IPS DF 19.7 (cell line): ENCODE results near the gene ZNF865.

Experiments
- DNase-seq: peaks from one replicate; pipeline ENCODE4 v3.0.0-alpha.2; 2013; ENCODE audit warnings: low read depth, low spot score

ZNF865 gene

DNA sequence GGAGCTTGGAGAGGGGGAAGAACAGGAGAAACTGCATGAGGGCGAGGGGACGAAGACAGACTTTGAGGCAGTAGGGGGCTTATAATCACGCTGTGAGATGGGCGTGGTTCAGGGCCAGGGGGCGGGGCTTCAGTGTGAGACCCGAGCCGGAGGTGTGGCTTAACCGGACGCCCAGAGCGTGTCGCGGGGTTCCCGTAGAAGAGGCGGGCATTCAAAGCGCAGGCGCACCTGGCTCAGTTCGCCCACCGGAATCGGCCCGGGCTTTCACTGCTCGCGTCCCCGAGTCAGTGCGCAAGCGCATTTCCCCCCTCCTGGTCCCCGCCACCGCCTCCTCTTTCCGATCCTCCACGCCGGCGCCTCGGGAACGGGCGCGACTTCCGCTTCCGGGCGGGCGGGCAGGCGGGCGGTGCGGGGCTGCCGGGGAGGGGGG is 225 bp upstream of the ZNF865 start:
- DNase-seq = no peak

DNA sequence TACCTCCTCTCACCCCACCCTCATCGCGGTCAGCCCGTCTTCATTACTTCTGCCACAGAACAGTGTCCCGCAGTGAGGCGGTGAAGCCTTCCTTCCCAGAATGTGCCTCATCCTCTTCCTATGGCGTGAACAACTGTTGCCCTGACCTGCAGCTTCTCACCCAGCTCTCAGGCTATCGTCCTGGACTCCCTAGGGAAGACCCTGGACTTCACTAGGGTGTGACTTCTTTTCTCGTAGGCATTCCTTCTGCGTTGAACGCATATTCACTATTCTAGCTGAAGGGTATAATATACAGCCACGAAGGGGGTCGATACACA is 982 bp downstream of the ZNF865 start:
- no peak for DNase-seq

DNA sequence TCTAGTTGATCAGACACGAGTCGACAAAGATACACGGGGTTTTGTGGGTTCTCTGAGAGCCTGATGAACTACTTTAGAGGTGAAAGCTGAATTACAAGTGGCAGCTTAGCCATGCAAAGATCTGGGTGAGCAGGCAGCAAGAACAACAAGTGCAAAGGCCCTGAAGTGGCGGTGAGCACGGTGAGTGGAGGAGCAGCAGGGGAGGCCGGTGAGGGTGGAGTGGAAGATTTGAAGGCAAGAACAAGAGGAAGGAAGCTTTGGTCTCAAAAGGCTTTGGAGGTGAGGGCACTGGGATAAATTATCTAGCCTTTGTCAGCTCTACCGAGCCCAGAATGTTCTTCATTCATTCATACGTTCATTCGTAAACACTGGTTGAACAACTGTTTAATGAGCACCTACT is 1.4 kb downstream of the ZNF865 start:
- no peak for DNase-seq

DNA sequence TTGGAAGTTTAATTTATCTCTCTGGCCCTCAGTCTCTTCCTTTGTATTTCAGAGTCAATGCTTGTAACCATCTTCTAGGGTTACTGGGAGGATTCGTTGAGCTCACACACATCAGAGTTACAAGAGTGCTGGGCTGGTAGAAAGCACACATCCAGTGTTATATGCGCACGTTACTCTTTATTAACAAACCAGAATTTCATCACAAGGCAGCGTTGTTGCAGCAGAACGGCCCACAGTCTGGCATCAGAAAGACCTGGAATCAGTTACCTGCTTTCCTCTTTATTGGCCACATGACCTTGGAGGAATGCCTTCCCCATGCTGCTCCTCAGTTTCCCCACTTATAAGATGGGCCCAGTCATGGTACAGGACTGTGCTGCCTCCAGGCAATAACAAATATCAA is 3.9 kb downstream of the ZNF865 start:
- DNase-seq = no peak

DNA sequence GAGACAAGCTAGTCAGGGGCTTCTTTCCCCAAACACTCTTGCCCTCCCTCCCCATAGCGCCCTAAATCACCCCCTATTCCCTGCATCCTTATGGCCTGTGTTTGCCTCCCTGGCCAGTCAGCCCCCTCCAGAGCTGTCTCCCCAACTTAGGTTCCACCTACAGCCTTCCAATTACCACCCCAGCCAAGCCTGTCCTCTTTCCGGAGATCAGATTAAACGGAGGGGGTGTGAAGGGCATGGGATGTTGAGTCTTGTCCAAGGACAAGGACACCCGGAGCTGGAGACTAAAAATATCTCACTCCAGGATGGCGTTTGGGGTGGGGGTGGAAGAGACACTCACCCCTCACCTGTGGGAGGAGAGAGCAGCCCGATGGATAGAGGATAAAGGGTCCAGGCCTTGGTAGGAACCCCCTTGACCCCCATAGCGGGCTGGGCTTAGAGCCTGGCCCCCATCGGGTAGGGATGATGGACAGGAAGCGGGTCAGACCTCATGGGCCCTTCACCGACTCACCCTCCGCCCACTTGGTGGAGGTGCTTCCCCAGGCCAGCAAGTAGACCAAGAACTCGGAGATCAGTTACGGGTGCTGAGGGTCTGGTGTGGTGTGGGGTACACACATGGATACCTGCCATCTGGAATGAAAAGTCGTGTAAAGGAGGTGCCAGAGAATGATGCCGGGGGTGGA is 6.0 kb downstream of the ZNF865 start:
- DNase-seq = no peak

DNA sequence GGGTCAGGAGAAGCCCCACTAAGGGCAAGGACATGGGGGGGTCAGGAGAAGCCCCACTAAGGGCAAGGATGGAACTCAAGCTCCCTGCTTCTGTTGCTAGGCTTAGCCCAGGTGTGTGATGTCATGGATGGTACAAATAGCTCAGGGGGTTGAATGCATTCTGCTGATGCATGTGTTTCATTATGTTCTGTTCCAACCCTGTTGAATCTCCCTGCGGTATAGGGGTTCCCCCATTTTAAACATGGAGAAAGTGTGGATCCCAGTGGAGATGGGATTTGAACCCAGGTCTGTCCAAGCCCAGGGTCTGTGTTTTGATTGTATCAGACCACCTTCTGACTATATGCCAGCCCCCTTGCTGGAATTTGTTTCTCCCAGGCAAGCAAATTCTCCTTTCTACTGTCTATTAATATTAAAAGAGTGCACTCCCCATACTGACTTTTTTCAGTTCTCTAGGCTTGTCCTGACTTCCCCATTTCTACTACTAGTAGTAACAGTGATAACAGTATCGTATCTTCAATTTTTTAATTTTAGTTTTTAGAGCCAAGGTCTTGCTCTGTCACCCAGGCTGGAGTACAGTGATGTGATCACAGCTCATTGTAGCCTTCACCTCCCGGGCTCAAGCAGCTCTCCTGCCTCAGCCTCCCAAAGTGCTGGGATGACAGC is 6.7 kb downstream of the ZNF865 start:
- no peak for DNase-seq

DNA sequence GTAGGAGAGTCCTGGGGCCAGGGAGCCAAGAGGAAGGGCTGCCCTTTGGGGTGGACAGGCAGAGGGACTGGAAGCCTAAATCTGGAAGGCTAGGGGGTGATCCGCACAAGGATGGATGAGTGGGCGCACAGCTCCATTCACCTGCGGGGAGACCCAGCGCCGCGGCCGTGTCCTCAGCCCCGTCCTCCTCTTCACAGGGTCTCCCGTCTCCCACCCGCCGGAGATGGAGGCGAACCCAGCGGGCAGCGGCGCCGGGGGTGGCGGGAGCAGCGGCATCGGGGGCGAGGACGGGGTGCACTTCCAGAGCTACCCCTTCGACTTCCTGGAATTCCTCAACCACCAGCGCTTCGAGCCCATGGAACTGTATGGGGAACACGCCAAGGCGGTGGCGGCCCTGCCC is 7.9 kb downstream of the ZNF865 start:
- no peak for DNase-seq

DNA sequence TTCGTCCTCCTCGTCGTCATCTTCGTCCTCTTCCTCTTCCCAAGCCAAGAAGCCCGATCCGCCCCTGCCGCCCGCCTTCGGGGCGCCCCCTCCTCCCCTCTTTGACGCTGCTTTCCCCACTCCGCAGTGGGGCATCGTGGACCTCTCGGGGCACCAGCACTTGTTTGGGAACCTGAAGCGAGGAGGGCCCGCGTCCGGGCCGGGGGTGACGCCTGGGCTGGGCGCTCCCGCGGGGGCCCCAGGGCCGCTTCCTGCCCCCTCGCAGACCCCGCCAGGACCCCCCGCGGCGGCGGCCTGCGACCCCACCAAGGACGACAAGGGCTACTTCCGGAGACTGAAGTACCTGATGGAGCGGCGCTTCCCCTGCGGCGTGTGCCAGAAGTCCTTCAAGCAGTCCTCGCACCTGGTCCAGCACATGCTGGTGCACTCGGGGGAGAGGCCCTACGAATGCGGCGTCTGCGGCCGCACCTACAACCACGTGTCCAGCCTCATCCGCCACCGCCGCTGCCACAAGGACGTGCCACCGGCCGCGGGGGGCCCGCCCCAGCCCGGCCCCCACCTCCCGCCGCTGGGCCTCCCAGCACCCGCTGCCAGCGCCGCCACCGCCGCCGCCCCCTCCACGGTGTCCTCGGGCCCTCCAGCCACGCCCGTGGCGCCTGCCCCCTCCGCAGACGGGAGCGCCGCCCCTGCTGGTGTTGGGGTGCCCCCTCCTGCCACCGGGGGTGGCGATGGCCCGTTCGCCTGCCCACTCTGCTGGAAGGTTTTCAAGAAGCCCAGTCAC is 8.7 kb downstream of the ZNF865 start:
- DNase-seq = no peak

DNA sequence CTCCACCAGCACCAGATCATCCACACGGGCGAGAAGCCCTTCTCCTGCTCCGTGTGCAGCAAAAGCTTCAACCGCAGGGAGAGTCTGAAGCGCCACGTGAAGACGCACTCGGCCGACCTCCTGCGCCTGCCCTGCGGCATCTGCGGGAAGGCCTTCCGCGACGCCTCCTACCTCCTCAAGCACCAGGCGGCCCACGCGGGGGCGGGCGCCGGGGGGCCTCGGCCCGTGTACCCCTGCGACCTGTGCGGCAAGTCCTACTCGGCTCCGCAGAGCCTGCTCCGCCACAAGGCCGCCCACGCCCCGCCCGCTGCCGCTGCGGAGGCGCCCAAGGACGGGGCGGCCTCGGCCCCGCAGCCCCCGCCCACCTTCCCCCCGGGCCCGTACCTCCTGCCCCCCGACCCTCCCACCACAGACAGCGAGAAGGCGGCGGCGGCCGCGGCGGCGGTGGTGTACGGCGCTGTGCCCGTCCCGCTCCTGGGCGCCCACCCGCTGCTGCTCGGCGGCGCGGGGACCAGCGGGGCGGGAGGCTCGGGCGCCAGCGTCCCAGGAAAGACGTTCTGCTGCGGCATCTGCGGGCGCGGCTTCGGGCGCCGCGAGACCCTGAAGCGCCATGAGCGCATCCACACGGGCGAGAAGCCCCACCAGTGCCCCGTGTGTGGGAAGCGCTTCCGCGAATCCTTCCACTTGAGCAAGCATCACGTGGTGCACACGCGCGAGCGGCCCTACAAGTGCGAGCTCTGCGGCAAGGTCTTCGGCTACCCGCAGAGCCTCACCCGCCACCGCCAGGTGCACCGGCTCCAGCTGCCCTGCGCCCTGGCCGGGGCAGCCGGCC is 9.5 kb downstream of the ZNF865 start:
- no peak for DNase-seq

DNA sequence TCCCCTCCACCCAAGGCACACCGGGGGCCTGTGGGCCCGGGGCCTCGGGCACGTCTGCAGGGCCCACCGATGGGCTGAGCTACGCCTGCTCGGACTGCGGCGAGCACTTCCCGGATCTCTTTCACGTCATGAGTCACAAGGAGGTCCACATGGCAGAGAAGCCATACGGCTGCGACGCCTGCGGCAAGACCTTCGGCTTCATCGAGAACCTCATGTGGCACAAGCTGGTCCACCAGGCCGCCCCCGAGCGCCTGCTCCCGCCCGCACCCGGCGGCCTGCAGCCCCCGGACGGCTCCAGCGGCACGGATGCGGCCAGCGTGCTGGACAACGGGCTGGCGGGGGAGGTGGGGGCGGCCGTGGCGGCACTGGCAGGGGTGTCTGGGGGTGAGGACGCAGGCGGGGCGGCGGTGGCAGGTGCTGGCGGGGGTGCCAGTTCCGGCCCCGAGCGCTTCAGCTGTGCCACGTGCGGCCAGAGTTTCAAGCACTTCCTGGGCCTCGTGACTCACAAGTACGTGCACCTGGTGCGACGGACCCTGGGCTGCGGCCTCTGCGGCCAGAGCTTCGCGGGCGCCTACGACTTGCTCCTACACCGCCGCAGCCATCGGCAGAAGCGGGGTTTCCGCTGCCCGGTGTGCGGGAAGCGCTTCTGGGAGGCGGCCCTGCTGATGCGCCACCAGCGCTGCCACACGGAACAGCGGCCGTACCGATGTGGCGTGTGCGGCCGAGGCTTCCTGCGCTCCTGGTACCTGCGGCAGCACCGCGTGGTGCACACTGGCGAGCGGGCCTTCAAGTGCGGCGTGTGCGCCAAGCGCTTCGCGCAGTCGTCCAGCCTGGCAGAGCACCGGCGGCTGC is 10.3 kb downstream of the ZNF865 start:
- DNase-seq = no peak

DNA sequence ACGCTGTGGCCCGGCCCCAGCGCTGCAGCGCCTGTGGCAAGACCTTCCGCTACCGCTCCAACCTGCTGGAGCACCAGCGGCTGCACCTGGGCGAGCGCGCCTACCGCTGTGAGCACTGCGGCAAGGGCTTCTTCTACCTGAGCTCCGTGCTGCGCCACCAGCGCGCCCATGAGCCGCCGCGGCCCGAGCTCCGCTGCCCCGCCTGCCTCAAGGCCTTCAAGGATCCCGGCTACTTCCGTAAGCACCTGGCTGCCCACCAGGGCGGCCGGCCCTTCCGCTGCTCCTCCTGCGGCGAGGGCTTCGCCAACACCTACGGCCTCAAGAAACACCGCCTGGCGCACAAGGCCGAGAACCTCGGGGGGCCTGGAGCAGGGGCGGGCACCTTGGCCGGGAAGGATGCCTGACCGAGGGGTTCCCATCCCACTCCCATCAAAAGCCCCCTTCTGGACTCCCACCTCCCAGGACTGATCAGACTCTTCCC is 11.0 kb downstream of the ZNF865 start:
- DNase-seq = no peak

DNA sequence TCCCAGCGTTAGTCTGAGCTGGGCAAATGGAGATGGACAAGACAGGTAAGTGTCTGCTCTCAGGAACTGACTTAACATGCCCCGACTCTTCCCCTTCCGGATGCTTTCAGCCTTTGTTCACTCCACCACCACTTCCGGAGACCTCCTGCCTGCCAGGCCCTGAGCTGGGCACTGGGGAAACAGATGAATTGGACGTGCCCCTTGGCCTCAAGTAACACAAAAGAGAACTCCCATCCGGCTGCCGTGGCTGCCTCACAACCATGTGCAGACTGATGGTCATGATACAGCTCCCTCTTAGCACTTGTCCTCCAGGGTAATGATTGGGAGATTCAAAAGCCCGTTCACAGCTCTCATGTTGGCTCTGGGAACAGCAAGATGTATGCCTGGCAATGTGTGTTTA is 12.0 kb downstream of the ZNF865 start:
- DNase-seq = no peak

DNA sequence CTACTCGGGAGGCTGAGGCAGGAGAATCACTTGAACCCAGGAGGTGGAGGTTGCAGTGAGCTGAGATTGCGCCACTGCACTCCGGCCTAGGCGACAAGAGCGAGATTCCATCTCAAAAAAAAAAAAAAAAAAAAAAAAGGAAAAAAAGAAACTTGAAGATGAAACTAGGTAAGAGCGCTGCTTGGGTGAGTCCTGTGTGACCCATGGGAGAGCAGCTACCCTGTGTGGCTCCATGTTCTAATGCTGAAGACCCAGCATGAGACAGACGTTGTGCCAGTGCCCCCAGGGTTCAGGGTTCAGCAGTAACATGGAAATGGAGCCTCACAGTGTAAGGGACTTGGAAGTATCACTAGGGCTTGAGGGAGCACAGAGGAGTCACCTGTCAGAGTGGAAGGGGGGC is 13.0 kb downstream of the ZNF865 start:
- DNase-seq = no peak

DNA sequence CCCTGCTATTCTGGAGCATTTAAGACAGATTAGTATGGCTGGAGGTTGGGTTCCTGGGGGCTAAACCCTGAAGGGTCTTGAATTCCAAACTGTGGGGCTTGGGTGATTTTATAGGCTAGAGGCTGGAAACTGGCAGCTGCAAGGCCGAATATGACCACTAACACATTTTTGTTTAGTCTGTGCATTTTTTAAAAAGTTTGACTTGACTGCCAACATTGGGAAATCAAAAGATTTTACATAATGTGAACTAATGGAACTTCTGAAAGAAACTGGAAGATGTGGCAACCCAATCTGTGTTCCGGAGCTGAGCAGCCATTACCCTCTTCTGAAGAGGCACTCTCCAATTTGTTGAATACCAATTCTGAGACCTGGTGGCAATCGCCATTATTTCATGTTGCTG is 13.8 kb downstream of the ZNF865 start:
- no peak for DNase-seq

DNA sequence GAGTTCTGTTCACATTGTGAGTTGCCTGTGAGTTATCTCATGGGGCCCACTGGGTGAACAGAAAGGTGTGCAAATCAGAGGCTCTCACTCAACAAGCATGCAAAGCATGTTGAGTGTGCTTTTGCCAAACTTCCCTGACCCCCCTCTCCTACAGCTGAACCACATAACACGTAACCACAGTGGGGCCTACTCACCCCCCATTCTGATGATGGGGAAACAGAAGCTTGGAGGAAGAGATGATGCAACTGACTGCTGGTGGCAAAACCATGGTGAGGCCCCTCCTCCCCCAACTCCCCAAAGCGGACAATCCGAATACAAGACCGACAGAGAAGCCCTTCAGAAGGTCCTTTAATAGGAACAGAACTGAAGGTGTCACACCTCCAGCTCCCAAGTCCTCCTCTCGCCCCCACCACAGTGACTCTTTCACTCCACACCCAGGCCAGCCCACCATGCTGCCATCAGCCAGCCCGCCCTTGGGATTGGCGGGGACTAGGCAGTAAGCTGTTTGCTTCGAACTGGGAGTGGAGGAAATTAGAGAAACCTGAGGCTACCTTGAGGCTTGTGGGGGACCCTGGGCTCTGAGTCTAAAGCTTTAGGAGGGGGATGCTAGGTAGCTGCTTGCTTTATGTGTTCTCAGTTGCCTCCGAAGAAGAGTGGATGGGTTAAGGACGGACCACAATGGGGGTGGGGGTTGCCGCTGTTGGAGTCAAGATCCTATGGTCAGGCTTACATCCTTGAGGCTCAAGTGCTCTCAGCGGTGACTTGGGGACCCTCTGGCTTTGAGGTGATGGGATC is 15.2 kb downstream of the ZNF865 start:
- DNase-seq = no peak

DNA sequence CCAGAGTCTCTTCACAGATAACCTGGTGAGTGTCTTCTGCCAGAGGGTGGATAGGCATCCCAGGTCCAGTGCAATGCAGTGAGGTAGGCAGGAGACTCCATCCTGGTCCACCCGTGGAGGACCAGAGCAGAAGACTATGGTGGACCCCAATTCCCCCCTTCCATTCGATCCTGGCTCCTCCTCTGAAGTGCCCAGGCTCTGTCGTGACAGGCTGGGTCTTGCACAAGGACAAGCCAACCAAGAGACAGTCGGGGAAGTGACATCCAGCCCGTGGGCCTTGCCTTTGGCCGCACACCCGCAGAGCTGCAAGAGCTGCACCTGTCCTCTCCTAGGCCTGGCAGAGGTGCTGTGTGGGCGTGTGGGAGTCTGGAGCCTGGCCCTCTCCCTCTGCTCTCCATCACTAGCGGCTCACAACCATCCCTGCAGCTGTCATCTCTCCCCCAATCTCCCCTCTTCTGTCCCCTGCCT is 15.8 kb downstream of the ZNF865 start:
- no peak for DNase-seq

DNA sequence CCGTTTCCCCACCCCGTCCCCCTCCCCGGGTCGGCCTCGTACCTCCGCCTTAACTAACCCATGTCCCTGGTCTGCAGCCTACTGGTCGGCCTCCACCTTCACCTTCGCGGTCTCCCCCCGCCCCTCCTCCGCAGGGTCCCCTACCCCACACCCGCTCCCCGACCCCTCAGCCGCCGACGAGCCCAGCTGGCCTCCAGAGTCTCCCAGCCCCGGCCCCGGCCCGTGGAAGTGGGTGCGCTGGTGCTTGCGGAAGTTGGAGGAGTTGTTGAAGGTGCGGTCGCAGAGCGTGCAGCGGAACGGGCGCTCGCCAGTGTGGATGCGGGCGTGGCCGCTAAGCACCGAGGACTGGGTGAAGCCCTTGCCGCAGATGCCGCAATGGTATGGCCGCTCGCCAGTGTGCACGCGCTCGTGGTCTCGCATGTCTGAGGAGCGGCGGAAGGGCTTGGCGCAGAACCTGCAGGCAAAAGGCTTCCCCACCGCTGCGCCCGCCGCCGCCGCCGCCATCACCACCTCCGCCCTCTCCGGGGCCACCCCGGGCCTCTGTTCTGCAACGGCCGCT is 16.3 kb downstream of the ZNF865 start:
- DNase-seq = no peak

DNA sequence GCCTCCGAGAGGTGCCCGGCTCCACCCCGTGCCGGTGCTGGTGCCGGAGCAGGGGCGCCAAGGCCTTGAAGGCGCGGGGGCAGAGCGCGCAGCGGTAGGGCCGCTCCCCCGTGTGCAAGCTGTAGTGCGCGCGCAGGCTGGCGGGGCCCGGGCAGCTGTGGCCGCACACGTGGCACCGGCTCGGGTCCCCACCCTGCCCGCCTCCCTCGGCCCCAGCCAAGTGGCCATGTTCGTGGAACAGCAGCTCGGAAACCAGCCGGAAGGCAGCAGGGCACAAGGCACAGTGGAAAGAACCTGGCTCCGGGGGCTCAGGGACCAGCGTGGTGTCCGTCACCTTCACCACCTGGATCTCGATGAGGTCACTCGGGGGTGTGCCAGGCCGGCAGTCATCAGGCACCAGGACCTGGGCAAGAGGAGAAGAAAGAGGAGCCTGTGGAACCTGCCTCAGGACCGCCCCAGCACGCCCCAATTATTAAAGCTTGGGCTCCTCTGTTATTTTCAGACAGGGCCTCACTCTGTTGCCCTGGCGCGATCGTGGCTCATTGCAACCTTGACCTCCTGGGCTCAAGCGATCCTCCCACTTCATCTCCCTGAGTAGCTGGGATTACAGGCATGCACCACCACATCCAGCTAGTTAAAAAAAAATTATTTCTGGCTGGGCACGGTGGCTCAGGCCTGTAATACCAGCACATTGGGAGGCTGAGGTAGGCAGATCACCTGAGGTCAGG is 17.0 kb downstream of the ZNF865 start:
- DNase-seq = no peak

DNA sequence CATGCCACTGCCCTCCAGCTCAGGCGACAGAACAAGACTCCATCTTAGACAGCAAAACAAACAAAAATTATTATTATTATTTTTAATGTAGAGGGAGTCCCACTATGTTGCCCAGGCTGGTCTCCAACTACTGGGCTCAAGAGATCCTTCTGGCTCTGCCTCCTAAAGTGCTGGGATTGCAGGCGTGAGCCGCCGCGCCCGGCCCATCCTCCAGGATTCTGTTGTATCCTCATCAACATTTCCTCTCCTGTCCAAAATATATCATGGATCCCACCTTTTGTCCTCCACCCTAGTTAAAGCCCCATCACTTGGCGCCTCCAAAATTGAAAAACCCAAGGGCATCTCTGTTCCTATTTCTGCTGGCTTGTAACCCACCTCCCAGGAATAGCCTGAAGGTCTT is 17.7 kb downstream of the ZNF865 start:
- no peak for DNase-seq
